ENCODE measurements around the gene THAP7.

Gene THAP7

GRCh38 chr22:20992456-20993303 is 9.2 kb downstream of the THAP7 start:
- no peak for DNase-seq (ENCODE audit: low spot score)
- Histone ChIP-seq H3K4me3 (no peak overlapping the region), H3K27ac (no peak overlapping the region)
- TF ChIP-seq CTCF (IDR thresholded peaks at IDR 0.05): no peak

- Histone ChIP-seq H3K4me3 (no peak overlapping the region), H3K27ac (no peak overlapping the region)
- DNase-seq (ENCODE audit: low spot score): no peak
- no peak for TF ChIP-seq CTCF (IDR thresholded peaks at IDR 0.05)
Measured at GRCh38 chr22:20992056-20992442, 9.9 kb downstream of the THAP7 start.

GRCh38 chr22:20991252-20992055 is 10.5 kb downstream of the THAP7 start:
- TF ChIP-seq CTCF (IDR thresholded peaks at IDR 0.05): no peak
- Histone ChIP-seq H3K4me3 (no peak overlapping the region), H3K27ac (no peak overlapping the region)
- DNase-seq (ENCODE audit: low spot score): no peak

GRCh38 chr22:20990184-20991180 is 11.4 kb downstream of the THAP7 start:
- no peak overlapping the region for H3K4me3 ChIP-seq
- no peak for DNase-seq (ENCODE audit: low spot score)
- no peak for TF ChIP-seq CTCF (IDR thresholded peaks at IDR 0.05)
- no peak overlapping the region for H3K27ac ChIP-seq

- no peak for TF ChIP-seq CTCF (IDR thresholded peaks at IDR 0.05)
- DNase-seq (ENCODE audit: low spot score): no peak
- no peak overlapping the region for H3K27ac ChIP-seq
Measured at GRCh38 chr22:20989323-20990138, 12.4 kb downstream of the THAP7 start.

More at GRCh38 chr22:20989323-20990138, 12.4 kb downstream of the THAP7 start:
- H3K4me3 ChIP-seq: no peak overlapping the region

Data from coronary artery (tissue), 2 donors.